OCI-LY7 (cell line): ENCODE results near the gene CPSF3.

ENCODE experiments used
- EZH2phosphoT487 ChIP-seq: fragments of 200-600 bp; sonication (generic); IDR thresholded peaks from 2 replicates; pipeline ENCODE4 v1.6.1; 2018; ENCODE audit warnings: low read depth, borderline replicate concordance, mild to moderate bottlenecking, mixed run types, antibody characterized with exemption, low read length, moderate library complexity, mixed read lengths
- TF ChIP-seq, protein P1 (sequence below): fragments of 200-600 bp; sonication (generic); conservative IDR thresholded peaks from 2 replicates; pipeline ENCODE4 v1.5.1; 2014; ENCODE audit warnings: mild to moderate bottlenecking, antibody characterized with exemption, low read length, moderate library complexity, mixed read lengths

DNA sequence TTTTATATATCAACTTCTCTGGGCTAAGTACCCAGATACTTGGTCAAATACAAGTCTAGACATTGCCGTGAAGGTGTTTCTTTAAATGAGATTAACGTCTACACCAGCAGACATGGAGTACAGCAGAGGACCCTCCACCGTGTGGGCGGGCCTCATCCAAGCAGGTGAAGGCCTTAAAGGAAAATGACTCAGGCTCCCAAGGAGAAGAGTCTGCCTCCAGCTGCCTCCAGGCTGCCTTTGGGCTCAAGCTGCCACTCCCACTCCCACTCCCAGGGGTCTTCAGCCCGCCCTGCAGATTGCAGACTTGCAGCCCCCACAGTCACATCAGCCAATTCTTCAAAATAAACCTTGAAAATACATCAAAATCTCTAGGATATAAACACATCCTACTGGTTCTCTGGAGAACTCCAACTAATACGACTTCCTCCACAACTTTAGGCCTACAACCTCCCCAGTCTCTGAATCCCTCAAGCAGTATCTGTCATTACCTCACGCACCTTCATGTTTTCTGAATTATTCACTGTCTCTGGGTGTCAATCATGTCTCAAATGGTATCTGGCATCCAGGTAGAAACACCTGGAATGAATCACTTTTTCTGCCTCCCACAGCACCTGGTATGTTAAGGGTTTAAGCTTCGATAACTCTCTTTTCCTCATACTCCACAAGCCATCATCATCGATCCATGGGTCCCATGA, 7.0 kb upstream of the CPSF3 start:
- TF ChIP-seq, protein P1, sequence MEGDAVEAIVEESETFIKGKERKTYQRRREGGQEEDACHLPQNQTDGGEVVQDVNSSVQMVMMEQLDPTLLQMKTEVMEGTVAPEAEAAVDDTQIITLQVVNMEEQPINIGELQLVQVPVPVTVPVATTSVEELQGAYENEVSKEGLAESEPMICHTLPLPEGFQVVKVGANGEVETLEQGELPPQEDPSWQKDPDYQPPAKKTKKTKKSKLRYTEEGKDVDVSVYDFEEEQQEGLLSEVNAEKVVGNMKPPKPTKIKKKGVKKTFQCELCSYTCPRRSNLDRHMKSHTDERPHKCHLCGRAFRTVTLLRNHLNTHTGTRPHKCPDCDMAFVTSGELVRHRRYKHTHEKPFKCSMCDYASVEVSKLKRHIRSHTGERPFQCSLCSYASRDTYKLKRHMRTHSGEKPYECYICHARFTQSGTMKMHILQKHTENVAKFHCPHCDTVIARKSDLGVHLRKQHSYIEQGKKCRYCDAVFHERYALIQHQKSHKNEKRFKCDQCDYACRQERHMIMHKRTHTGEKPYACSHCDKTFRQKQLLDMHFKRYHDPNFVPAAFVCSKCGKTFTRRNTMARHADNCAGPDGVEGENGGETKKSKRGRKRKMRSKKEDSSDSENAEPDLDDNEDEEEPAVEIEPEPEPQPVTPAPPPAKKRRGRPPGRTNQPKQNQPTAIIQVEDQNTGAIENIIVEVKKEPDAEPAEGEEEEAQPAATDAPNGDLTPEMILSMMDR: no peak
- TF ChIP-seq EZH2phosphoT487: no peak
